Lung microvascular endothelial cell (primary cell): ENCODE results near the gene INSYN2A. TPM values are rescaled to one million over a fixed set of nuclear protein-coding genes. Genes with fewer than 3 reads are reported as not detected.

Experiments
- DNase-seq, 2 donors: peaks; one replicate each; pipeline versions ENCODE4 v3.0.0 to v3.0.0-alpha.2; 2010; ENCODE audit warnings: low read depth in 2 of 2
- total RNA-seq: library from RNA; depleted of rRNA; stranded (reverse); fragments of >200 nt; gene quantifications from 2 replicates; pipeline ENCODE4 v1.2.1, GENCODE V29; 2014

INSYN2A gene
- not detected in 2 replicates for total RNA-seq

- peak; percentile 41 to 56 for DNase-seq
Measured at GRCh38 chr10:127196282-127197153, at the start of gene INSYN2A. TSS of gene INSYN2A (minus strand) at chr10:127196591. CDS start at chr10:127176395, 20,196 bp downstream.

- DNase-seq, result no peak
Measured at GRCh38 chr10:127245456-127245855, 49.1 kb upstream of the INSYN2A start.

DNA sequence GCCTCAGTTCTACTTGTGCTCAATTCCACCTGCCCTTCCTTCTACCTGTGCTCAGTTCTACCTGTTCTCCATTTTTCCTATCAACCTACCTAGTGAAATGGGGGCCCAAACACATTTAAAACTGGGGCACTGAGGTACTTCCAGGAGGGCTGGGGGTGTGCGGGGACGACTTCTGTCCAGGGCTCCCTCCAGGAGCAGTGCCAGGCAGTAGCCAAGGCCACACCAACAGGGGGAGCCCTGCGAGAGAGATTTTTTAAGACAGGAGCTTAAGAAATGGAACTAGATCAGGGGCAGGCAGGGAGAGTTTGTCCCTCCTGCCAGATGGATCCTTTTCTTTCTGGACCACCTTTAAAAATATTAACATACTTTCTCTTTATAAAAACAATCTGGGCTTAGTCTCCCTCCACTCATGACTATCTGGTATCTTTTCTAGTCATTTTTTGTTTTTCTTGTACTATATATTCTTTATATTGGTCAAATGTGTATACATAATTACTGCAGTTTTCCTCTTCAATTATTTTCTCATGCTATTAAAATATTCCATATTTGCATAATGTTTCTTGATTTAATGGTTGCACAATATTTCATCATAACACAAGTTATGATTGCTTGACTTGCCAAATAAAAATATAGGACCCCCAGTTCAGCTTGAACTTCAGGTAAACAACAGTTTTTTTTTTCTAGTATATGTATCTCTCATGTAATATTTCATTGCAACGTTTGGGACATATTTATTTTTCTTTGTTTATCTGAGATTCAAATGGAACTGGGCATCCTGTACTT lies 47.3 kb upstream of the INSYN2A start:
- peak; percentile 53 to 57 for DNase-seq

DNA sequence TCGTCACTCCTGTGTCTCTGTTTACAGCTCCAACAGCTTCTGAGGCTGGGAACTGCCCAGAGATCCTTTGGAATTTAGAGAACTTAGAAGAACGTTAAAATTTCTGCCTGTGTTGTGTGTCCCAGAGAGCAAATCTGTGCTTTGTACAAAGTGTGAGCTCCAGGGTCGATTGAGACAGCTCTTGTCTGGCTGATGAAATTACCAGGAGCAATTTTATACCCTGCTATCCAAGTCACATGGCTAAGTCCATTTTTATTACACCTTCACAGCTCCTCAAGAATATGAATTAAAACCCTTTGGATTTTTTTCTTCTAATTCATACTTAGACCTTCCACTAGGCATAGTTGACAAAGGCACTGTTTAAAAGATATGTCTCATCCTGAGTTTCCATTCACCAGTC lies 46.5 kb upstream of the INSYN2A start:
- DNase-seq, result no peak

DNA sequence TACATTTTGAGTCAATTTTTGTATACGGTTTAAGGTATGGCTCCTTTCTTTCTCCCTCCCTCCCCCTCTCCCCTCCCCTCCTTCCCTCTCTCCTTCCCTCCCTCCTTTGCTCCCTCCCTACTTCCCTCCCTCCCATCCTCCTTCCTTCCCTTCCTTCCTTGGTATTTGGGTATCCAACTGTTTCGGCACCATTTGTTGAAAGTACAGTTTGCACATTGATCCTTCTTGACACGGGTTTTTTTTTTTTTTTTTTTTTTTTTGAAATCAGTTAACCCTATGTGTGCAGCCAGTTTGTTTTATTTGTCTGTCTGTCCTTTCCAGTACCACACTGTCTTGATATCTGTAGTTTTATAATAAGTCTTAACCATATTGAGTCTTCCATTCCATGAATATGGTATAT lies 39.9 kb upstream of the INSYN2A start:
- no peak for DNase-seq

GRCh38 chr10:127234306-127234800 lies 38.0 kb upstream of the INSYN2A start:
- DNase-seq, result no peak

GRCh38 chr10:127228195-127228787 lies 31.9 kb upstream of the INSYN2A start:
- no peak for DNase-seq

DNA sequence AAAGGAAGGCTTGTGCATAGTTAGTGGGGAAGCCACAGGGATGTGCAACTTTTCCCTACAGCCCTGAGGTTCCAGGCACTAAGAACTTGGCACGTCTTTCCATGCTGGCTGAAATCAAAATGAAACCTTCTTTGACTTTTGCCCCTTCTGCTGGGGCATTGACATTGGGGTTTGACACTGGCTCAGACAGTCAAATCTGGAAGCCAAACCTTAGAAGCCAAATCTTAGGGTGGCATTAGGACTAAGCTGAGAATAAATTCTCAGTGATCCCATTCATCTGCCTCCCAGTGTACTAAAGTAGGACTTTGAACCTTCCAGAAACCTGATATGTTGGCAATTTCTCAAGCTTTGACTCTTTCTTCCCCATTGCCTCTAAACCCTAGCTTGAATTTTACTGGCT lies 31.3 kb upstream of the INSYN2A start:
- DNase-seq, result no peak

GRCh38 chr10:127227027-127227426 lies 30.6 kb upstream of the INSYN2A start:
- no peak for DNase-seq

GRCh38 chr10:127221281-127221680 lies 24.9 kb upstream of the INSYN2A start:
- no peak for DNase-seq

DNA sequence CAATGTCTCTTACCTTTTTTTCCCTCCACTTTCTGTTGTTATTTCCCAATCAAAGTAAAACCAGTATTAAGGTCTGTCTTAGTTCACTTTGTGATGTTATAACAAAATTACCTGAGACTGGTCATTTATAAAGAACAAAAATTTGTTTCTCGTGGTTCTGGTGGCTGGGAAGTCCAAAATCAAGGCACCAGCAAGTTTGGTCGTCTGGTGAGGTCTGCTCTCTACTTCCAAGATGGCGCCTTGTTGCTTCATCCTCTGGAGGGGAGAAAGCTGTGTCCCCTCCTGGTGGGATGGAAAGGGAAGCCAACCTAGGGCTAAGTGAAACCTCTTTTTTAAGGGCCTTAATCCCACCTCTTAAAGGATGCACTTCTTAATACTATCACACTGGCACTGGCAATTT lies 22.3 kb upstream of the INSYN2A start:
- DNase-seq, result no peak

DNA sequence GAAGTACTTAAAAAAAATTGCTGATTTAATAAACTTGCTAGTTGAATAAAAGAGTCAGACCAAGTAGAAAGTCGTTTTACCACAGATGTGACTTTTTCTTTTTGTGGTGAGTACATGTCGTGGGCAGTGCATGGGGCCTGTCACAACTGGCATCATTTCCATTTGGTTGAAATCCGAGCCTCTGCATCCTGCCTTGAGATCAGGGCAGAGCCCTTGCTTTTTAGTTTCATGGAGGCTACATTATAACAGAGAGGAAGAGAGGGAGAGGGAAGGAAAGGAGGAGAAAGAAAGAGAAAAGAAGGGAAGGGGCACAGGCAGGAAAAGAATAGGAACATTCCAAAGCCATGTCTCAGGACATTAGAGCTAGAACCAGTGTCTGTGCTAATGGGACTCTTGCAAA lies 20.4 kb upstream of the INSYN2A start:
- no peak for DNase-seq

DNA sequence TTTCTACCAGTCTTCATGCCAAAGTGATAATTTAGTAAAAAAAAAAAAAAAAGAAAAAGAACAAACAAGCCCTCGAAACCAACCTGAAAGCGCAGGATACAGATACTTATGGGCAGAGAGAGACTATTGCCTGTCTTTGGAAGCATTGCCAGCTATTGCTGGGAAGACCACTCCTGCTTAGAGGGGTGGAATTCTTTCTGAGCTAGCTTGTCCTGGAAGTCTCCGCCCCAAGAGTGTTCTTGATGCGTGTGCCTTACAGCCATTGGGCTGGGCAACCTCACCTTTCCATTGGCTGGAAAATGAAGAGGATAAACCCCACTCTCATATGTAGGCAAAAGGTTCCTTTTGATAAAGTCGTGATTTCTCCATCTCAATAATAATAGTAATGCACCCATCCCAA lies 19.9 kb upstream of the INSYN2A start:
- no peak for DNase-seq

DNA sequence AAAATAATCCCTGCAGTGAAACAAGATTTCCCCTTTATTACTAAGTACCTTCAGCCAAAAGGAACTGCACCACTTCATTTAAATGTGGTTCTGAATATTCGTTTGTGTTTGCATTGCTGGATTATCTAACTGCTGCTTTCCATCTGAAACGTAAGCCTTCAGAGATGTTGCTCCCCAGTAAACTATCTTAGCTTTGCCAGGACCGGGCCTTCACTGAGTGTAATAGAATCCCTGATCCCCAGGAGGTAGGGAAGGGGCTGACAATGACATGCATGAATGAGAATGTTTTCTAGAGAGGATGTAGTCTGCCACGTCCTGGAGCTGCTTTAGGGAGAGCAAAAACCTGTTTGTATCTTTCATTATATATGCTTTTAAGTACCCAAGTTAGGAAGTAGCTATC lies 19.5 kb upstream of the INSYN2A start:
- DNase-seq, result no peak

GRCh38 chr10:127210936-127211466 lies 14.6 kb upstream of the INSYN2A start:
- DNase-seq, result no peak

DNA sequence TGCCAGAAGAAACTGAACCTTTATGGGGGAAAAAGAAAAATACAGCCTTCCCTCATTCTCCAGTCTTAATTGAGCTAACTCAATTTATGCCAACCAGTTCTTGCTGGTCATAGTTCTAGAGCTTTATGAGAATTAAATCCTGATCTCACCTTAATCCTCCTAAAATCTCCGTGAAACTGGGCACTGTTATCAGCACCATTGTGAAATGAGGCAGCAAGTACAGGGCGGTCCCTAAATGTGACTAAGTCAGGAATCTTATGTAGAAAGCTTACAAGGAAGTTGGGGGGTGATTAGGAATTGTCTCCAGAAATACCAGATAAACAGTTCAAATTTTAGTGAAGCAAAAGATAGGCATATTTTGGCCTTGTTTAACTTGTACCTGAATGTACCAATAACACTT lies 10.7 kb upstream of the INSYN2A start:
- no peak for DNase-seq

- no peak for DNase-seq
Measured at GRCh38 chr10:127203067-127203466, 6.7 kb upstream of the INSYN2A start.

DNA sequence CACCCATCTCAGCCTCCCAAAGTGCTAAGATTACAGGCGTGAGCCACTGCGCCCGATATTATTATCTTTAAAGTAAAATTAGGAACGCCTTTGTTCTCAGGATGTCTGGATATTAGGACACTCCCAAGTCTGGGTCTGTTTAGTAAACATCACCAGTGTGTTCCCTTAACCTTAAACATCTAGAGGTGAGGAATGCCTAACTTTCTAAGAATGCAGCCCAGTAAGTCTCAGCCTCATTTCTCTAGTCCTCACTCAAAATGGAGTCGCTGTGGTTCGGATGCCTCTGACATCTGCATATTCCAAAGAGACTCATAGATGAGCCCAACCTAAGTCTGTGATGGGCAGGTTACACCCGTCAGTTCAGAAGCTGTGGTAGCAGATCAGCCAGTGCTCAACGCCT lies 4.3 kb upstream of the INSYN2A start:
- no peak for DNase-seq

DNA sequence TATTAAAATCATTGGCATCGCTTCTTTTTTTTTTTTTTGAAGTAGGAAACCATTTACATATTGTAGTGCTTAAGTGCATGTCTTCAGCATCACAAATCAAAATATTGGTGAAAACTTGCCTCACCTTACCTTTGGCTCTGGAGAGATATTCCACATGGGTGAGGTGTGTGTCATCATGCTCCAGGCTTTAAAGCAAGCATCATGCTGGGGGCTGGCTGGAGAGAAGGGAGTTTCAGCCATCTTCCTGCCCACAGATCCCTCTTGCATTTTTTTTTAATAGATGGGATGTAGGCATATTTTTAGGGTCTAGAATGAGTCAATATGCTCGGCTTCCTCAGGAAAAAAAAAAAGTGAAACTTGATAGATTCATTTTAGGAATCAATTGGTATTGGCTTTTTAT lies 2.3 kb upstream of the INSYN2A start:
- DNase-seq, result no peak

DNA sequence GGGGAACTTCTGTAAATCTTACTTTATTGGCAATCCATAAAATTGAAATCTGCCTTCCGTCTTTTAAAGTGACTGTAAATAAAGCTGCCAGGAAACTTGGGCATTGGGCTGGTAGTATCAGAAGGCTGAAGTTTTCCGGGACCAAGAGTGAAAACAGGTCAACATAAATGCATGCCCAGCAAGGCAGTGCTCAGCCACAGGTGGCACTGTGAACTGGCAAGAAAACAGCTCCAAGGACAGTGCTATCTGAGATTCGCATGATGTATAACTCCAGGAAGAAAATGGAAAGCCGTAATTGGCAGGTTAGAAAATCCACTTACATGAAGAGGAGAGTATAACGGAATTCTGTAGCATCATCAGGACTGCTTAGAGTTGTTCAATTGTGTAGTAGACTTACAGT lies 1.9 kb upstream of the INSYN2A start:
- DNase-seq, result peak in 1 of 2 donors; percentile 4

DNA sequence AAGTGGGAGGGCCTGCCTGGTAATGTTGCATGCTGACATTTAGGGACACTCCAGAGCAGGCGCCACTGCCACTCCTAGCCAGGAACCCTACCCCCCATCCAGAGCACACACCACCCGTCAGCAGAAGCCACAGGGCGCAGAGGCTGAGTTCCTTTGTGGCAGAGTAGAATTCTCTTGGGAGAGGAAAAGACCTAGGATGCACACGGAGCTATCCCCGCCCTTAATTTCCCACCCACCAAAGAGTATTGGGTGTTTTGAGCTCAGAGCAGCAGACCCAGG lies 702 bp upstream of the INSYN2A start:
- no peak for DNase-seq
